AG10803 (cell line): ENCODE results near the gene SERPINA4.

Experiments
- DNase-seq: peaks from one replicate; pipeline ENCODE4 v3.0.0; 2010; ENCODE audit warnings: low read depth
- H3K4me3 ChIP-seq: 2 replicates; pipeline ENCODE4 v1.5.1; 2011; ENCODE audit warnings: mild to moderate bottlenecking, low read length, control low read depth
- TF ChIP-seq, protein P1 (sequence below): conservative IDR thresholded peaks from 2 replicates; pipeline ENCODE4 v1.5.1; 2011; ENCODE audit warnings: mild to moderate bottlenecking, low read length, control low read depth, inconsistent platforms

SERPINA4 gene

DNA sequence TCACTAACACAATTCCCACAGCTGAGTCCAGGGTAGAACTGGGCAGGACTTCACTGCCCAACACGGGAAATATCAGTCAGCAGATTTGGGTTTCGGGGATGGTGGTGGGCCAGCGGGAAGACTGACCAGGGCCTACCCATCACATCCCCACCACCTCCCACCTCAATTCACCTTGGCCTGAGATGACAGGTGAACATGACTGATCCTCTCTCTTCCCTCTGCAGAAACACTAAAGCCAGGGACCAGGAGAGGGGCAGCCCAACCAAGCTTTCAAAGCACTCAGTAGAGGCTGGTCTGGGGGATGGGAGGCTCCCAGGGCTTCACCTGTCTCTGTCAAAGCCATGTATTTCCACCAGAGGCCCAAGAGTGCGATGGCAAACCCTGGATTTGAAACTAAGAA, 22.3 kb downstream of the SERPINA4 start:
- H3K4me3 ChIP-seq = no peak overlapping the region
- no peak for DNase-seq
- TF ChIP-seq, protein P1, sequence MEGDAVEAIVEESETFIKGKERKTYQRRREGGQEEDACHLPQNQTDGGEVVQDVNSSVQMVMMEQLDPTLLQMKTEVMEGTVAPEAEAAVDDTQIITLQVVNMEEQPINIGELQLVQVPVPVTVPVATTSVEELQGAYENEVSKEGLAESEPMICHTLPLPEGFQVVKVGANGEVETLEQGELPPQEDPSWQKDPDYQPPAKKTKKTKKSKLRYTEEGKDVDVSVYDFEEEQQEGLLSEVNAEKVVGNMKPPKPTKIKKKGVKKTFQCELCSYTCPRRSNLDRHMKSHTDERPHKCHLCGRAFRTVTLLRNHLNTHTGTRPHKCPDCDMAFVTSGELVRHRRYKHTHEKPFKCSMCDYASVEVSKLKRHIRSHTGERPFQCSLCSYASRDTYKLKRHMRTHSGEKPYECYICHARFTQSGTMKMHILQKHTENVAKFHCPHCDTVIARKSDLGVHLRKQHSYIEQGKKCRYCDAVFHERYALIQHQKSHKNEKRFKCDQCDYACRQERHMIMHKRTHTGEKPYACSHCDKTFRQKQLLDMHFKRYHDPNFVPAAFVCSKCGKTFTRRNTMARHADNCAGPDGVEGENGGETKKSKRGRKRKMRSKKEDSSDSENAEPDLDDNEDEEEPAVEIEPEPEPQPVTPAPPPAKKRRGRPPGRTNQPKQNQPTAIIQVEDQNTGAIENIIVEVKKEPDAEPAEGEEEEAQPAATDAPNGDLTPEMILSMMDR = no peak

DNA sequence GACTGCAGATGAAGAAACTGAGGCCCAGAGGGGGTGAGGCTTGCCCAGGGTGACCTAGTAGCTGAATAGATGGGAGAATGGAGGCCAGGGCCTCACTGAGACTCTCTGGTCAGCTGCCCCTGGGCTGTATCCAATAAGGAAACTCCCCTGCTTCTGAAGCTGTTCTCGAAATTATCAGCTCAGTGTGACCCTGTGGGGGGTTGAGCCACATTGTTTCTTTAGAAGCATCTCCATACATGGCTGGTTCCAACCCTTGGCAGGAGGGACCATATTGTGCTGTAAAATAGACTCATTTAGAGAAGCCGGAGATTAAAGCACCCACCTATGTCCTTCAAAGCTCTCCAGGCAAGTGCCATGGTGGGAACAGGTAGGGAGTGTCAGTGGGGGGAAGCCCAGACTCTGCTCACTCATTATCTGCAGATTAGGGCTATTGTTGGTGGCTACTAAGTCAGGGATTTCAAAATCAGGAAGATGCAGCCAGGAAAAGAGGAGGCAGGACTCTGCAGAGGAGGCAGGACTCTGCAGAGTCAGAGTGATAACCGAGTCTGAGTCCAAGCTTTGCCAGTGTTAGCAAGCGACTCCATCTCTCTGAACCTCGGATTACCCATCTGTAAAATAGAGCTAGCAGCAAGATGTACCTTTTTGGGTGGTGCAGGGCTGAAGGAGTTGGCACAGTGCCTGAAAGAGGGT, 23.5 kb downstream of the SERPINA4 start:
- no peak for DNase-seq
- no peak overlapping the region for H3K4me3 ChIP-seq
- TF ChIP-seq, protein P1 = no peak

DNA sequence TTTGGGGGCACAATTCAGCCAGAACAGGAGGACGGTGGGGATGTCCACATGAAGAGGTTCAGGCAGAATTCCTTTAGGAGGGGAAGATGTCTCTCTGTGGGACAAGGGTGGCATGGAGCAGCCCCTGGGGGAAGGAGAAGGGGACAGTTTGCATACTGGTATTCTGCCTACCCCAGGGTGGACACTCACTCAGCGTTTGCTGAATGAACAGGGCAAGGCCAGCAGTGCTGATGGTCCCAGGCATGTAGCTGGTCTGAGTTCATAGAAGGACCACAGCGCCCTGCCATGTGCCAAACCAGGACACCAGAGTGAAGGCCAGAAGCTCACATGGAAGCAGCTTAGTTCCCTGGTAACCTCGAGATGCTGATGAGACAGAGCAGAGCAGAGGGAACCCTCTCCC, 25.4 kb downstream of the SERPINA4 start:
- no peak overlapping the region for H3K4me3 ChIP-seq
- DNase-seq = no peak
- TF ChIP-seq, protein P1 = no peak

DNA sequence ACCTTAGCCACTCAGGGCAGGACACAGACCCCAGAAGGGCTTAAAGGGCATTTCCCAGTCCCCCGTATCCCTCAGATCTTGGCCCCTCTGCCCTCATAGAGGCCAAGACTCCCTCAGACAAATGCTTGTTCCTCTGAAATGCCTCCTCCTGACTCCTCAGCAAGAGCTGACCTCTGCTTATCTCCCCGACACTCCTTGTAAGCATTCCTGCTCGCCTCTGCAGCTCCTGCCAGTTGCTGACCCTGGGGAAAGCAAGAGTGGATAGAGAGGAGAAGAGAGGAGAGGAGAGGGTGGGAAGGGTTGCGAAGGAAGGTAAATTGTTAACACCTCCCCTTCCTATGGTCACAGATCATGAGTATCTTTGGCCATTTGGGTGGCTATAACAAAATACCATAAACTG, 27.1 kb downstream of the SERPINA4 start:
- DNase-seq = no peak
- no peak overlapping the region for H3K4me3 ChIP-seq
- TF ChIP-seq, protein P1 = no peak

DNA sequence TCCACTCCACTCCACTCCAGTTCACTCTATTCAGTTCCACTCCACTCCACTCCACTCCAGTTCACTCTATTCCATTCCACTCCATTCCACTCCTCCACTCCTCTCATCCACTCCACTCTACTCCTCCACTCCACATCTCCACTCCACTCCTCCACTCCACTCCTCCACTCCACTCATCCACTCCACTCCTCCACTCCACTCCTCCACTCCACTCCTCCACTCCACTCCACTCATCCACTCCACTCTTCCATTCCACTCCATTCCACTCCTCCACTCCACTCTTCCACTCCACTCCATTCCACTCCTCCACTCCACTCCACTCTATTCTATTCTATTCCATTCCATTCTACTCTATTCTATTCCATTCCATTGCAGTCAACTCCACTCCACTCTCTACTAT, 29.8 kb downstream of the SERPINA4 start:
- H3K4me3 ChIP-seq = no peak overlapping the region
- no peak for DNase-seq
- TF ChIP-seq, protein P1 = no peak

DNA sequence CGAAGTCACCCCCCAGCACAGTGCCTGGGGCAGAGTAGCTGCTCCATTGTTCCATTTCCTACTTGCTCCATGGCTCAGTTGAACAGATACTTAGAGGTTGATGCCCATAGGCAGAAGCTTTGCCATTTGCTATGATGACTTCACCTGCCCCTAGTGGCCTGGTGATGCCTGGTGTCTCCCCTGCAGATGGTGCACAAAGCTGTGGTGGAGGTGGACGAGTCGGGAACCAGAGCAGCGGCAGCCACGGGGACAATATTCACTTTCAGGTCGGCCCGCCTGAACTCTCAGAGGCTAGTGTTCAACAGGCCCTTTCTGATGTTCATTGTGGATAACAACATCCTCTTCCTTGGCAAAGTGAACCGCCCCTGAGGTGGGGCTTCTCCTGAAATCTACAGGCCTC, 30.6 kb downstream of the SERPINA4 start:
- TF ChIP-seq, protein P1 = no peak
- no peak for DNase-seq
- no peak overlapping the region for H3K4me3 ChIP-seq

DNA sequence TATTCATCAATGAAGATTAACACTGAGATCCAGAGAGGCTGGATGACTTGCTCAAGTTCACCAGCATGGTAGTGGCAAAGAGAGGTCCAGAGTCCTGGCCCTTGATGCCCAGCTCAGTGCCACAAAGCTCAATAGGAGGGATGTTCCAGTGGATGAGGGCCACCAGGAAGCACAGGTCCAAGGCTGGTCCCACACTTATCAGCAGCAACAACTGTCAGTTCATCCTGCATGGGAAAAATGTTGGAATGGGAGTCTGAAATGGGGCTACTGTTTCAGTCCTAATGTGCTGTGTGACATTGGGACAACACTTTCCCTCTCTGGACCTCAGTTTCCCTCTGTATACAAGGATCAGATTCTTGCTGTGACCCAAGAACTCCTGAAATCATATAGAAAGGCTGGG, 31.2 kb downstream of the SERPINA4 start:
- H3K4me3 ChIP-seq = no peak overlapping the region
- TF ChIP-seq, protein P1 = no peak
- DNase-seq = no peak
